GM12874 (cell line): ENCODE data around the gene HNRNPC.

Experiments
- CTCF ChIP-seq: IDR thresholded peaks from 2 replicates; pipeline ENCODE4 v1.5.1; 2011; ENCODE audit warnings: low read depth, mild to moderate bottlenecking, control low read depth, low read length, moderate library complexity; ENCODE audit not compliant: insufficient read depth

Gene HNRNPC

GRCh38 chr14:21308132-21308478, 38.9 kb upstream of the HNRNPC start:
- no peak for TF ChIP-seq CTCF

DNA sequence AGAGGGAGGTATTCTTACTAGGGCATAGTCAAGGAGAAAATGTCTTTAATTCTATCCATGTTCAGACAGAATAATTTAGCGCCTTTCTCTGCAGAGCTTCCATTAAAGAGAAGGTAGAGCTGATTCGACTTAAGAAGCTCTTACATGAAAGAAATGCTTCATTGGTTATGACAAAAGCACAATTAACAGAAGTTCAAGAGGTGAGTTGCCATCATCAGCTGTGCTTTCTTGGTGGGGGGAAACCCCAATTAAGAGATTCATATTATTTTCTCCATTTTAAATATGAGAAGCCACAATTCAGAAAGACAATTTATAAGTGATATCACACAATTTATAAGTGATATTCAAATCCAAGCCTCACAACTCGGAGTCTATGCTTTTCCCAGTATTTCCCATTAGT, 38.4 kb upstream of the HNRNPC start:
- TF ChIP-seq CTCF: no peak

- no peak for TF ChIP-seq CTCF
These were observed 33.0 kb upstream of the HNRNPC start for GRCh38 chr14:21302013-21302835.

GRCh38 chr14:21300892-21301291, 31.6 kb upstream of the HNRNPC start:
- TF ChIP-seq CTCF: no peak

GRCh38 chr14:21299562-21300130, 30.4 kb upstream of the HNRNPC start:
- TF ChIP-seq CTCF: no peak

GRCh38 chr14:21298358-21298757, 29.1 kb upstream of the HNRNPC start:
- TF ChIP-seq CTCF: no peak

DNA sequence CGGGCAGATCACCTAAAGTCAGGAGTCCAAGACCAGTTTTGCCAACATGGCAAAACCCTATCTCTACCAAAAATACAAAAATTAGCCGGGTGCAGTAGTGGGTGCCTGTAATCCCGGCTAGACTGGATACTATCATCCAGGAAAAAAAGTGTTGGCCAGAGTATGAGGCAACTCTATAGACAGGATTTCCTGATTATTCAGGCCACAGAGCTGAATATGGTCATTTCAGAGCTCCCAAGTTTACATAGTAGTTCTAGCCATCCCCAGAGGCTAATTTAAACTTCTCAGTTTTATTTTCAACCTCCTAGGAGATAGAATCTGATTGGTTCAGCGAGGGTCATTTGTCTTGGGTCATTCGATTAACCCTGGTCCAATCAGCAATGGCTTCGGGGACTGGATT, 17.9 kb upstream of the HNRNPC start:
- TF ChIP-seq CTCF: no peak
